GM23248 (cell line): ENCODE data around the gene ORM1. TPM values are rescaled to one million over a fixed set of nuclear protein-coding genes. Genes with fewer than 3 reads are reported as not detected.
"Not testable (repeated sequence)": the region's sequence is repeated elsewhere in the genome, so short reads cannot be mapped to it uniquely, and the experiment has no call there.

Experiments used
- DNase-seq: peaks from one replicate; pipeline ENCODE4 v3.0.0-alpha.2; 2015
- H2AFZ ChIP-seq: fragments of 200-600 bp; sonication (generic); 2 replicates; pipeline ENCODE4 v1.6.1; 2016; ENCODE audit warnings: antibody characterized with exemption
- H3F3A ChIP-seq: fragments of 200-600 bp; sonication (generic); 2 replicates; pipeline ENCODE4 v1.6.1; 2016; ENCODE audit warnings: mild to moderate bottlenecking, antibody characterized with exemption, mixed run types; ENCODE audit not compliant: insufficient read depth
- H3K27ac ChIP-seq: fragments of 200-600 bp; sonication (generic); 2 replicates; pipeline ENCODE4 v1.5.1; 2016; ENCODE audit warnings: mild to moderate bottlenecking
- H3K27me3 ChIP-seq: fragments of 200-600 bp; sonication (generic); replicated peaks from 2 replicates; pipeline ENCODE4 v1.6.1; 2016; ENCODE audit warnings: mild to moderate bottlenecking; ENCODE audit not compliant: insufficient read depth
- H3K36me3 ChIP-seq: fragments of 200-600 bp; sonication (generic); 2 replicates; pipeline ENCODE4 v1.6.1; 2016; ENCODE audit warnings: low read depth, mild to moderate bottlenecking
- H3K4me1 ChIP-seq: fragments of 200-600 bp; sonication (generic); 2 replicates; pipeline ENCODE4 v1.6.1; 2016; ENCODE audit warnings: mild to moderate bottlenecking; ENCODE audit not compliant: insufficient read depth
- H3K4me2 ChIP-seq: fragments of 200-600 bp; sonication (generic); one replicate; pipeline ENCODE4 v1.6.1; 2016; ENCODE audit warnings: mild to moderate bottlenecking; ENCODE audit not compliant: unreplicated experiment
- H3K4me3 ChIP-seq: fragments of 200-600 bp; sonication (generic); 2 replicates; pipeline ENCODE4 v1.5.1; 2016; ENCODE audit warnings: mild to moderate bottlenecking
- H3K79me2 ChIP-seq: fragments of 200-600 bp; sonication (generic); 2 replicates; pipeline ENCODE4 v1.6.1; 2016; ENCODE audit warnings: mild to moderate bottlenecking; ENCODE audit not compliant: insufficient read depth
- H3K9ac ChIP-seq: fragments of 200-600 bp; sonication (generic); 2 replicates; pipeline ENCODE4 v1.6.1; 2016; ENCODE audit warnings: mild to moderate bottlenecking
- H3K9me2 ChIP-seq: fragments of 200-600 bp; sonication (generic); 2 replicates; pipeline ENCODE4 v1.6.1; 2016; ENCODE audit warnings: mixed run types, mild to moderate bottlenecking, moderate library complexity; ENCODE audit not compliant: insufficient read depth
- H3K9me3 ChIP-seq: fragments of 200-600 bp; sonication (generic); one replicate; pipeline ENCODE4 v1.6.1; 2017; ENCODE audit warnings: low read depth
- H4K20me1 ChIP-seq: fragments of 200-600 bp; sonication (generic); 2 replicates; pipeline ENCODE4 v1.6.0; 2016; ENCODE audit not compliant: insufficient read depth
- EZH2 ChIP-seq: fragments of 200-600 bp; sonication (generic); IDR thresholded peaks from 2 replicates; pipeline ENCODE4 v1.6.1; 2018; ENCODE audit warnings: antibody characterized with exemption, mild to moderate bottlenecking; ENCODE audit not compliant: insufficient read depth, poor library complexity, severe bottlenecking
- EZH2phosphoT487 ChIP-seq: fragments of 200-600 bp; sonication (generic); IDR thresholded peaks from 2 replicates; pipeline ENCODE4 v1.6.1; 2018; ENCODE audit warnings: antibody characterized with exemption, moderate library complexity, mild to moderate bottlenecking, low read depth; ENCODE audit not compliant: insufficient read depth
- WGBS, 2 experiments: methylation state at CpG; one replicate each; pipeline ENCODE4 v1.1.6; 2015 to 2017; ENCODE audit warnings: low lambda C conversion rate in 2 of 2, low coverage in 1 of 2; ENCODE audit errors: missing lambda C conversion rate in 2 of 2; 5-methylcytosine and 5-hydroxymethylcytosine counted together
- in situ Hi-C: fragments of 300-500 bp; cut with MboI; formaldehyde crosslinking; loops from 2 replicates; pipeline ENCODE4 v1.15.0; 2020
- polyA plus RNA-seq: library from polyadenylated mRNA; unstranded; fragments of >200 nt; fragmentation: Nextera tagmentation; extraction: Ambion mirVana; gene quantifications from 2 replicates; pipeline ENCODE4 v1.2.1, GENCODE V29; 2016
- total RNA-seq: library from RNA; depleted of rRNA; stranded (reverse); fragments of >200 nt; shearing (Covaris generic); gene quantifications from 2 replicates; pipeline ENCODE4 v1.2.3, GENCODE V29; 2014

The ORM1 gene
- total and polyA plus RNA-seq, 2 experiments from 2014 or later = not detected

- WGBS, 2 experiments = 31 to 34% methylated on average over 10 of the region's 10 CpGs
- Histone ChIP-seq H4K20me1 (no peaks in the 10 kb centered on the region), H3K36me3 (no peaks in the 10 kb centered on the region), H2AFZ (no peak overlapping the region), H3K9me2 (no peaks in the 10 kb centered on the region), H3K4me3 (no peak overlapping the region), H3K79me2 (no peaks in the 10 kb centered on the region), H3K9ac (no peak overlapping the region), H3K4me1 (no peaks in the 10 kb centered on the region), H3F3A (no peaks in the 10 kb centered on the region), H3K4me2 (no peak overlapping the region), H3K27me3 (no peaks in the 10 kb centered on the region; the same call in 1 of the 2 replicates), H3K27ac (no peak overlapping the region), H3K9me3 (no peaks in the 10 kb centered on the region)
- no peak for DNase-seq
- in situ Hi-C loops = no loop called here
- TF ChIP-seq EZH2 (no peak), EZH2phosphoT487 (no peak)
Measured at GRCh38 chr9:114330636-114331035, 7.7 kb downstream of the ORM1 start.

DNA sequence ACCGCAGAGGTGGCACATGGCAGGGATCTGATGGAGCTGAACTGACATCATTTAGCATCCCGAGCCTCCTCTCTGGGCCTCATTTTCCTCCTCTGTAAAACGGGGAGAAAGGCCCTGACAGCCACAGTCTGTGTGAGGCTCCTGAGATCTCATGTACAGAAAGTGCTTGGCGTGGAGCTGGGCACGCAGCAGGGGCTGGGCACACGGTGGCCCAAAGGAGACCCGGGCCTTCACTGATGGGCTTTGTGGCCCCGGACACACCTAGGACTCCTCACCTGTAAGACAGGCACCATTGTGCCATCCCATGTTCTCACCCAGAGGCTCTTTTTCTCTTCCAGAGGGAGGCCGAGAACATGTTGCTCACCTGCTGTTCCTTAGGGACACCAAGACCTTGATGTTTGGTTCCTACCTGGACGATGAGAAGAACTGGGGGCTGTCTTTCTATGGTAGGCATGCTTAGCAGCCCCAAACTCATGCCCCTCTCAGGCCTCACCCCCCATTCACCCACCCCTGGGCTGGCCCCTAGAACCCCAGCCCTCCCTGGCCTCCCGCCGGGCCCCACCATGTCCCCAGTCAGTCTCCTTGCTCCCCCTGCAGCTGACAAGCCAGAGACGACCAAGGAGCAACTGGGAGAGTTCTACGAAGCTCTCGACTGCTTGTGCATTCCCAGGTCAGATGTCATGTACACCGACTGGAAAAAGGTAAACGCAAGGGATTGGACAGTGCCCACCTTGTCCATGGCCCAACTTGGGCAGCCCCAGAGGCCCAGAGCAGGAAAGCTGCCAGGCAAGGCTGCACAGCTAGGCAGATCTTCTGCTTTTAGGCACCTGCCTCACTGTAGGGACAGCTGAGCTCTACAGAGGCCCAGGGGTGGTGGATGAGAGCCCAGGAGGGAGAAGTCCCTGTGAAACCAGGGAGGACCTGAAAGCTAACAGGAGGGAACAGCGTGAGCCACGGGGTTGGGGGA lies 8.6 kb downstream of the ORM1 start:
- DNase-seq, H3K4me3 ChIP-seq, H2AFZ ChIP-seq, in situ Hi-C loops, H3K4me1 ChIP-seq, H3K4me2 ChIP-seq, H3K79me2 ChIP-seq, H3K36me3 ChIP-seq, H3F3A ChIP-seq, H3K27me3 ChIP-seq, H4K20me1 ChIP-seq, H3K27ac ChIP-seq, H3K9me3 ChIP-seq, H3K9me2 ChIP-seq, H3K9ac ChIP-seq: not testable (repeated sequence)
- 50 to 61% methylated on average over 16 to 17 of the region's 19 CpGs for WGBS, 2 experiments

DNA sequence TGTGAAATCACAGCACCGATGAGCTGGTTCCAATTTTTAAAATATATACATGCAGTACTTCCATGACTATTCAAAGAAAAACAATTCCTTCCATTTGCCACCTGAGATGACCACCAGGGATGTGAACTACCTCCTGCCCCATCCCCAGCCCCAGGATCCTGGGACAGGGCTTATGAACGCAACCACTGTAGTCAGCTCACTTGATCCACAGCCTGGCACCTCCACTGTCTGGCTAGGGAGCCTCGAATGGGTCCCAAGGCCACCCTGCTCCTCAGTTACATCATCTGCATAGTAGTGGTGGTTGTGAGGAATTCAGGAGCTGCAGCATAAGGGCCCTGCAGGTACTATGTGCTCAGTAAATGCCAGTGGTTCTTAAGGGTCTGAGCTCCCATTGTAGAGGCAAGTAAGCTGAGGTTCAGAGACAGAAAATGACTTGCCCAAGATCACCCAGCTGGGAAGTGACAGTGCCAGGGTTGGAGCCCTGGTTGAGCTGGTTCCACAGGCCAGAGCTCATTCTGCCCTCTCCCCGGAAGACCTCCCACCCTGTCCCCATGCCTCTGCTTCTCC lies 9.7 kb downstream of the ORM1 start:
- H3K36me3 ChIP-seq, H3K27ac ChIP-seq, H3K79me2 ChIP-seq, H3K4me2 ChIP-seq, H3K4me1 ChIP-seq, in situ Hi-C loops, H3K9ac ChIP-seq, H4K20me1 ChIP-seq, H3K9me3 ChIP-seq, DNase-seq, H3K4me3 ChIP-seq, H3K9me2 ChIP-seq, H2AFZ ChIP-seq, H3K27me3 ChIP-seq, H3F3A ChIP-seq: not testable (repeated sequence)
- 48 to 54% methylated on average over 3 to 4 of the region's 4 CpGs for WGBS, 2 experiments

DNA sequence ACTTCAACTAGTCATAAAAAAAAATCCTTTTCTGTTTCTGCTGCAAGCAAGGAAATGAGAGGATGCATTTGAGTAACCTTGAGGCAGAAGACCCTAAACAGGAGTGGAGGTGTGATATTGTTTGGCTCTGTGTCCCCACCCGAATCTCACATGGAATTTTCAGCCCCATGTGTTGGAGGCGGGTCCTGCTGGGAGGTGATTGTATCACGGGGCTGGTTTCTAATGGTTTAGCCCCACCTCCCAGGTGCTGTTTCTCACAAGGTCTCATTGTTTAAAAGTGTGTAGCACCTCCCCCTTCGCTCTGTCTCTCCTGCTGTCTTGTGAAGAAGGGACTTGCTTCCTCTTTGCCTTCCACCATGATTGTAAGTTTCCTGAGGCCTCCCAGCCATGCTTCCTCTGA lies 10.8 kb downstream of the ORM1 start:
- in situ Hi-C loops, H3K9me3 ChIP-seq, H3K4me3 ChIP-seq, DNase-seq, H3K36me3 ChIP-seq, H3F3A ChIP-seq, H4K20me1 ChIP-seq, H3K4me1 ChIP-seq, H3K79me2 ChIP-seq, H2AFZ ChIP-seq, H3K9ac ChIP-seq, H3K27ac ChIP-seq, H3K9me2 ChIP-seq, H3K4me2 ChIP-seq, H3K27me3 ChIP-seq: not testable (repeated sequence)
- 63 to 67% methylated on average over 3 of the region's 4 CpGs for WGBS, 2 experiments

- TF ChIP-seq EZH2 (no peak), EZH2phosphoT487 (no peak)
- DNase-seq = no peak
- Histone ChIP-seq H3K4me2 (no peak overlapping the region), H3K4me3 (no peak overlapping the region), H3K27ac (no peak overlapping the region), H3K27me3 (no peaks in the 10 kb centered on the region; the same call in 1 of the 2 replicates), H3K9me2 (no peaks in the 10 kb centered on the region), H3K4me1 (no peaks in the 10 kb centered on the region), H3K36me3 (no peaks in the 10 kb centered on the region), H3F3A (no peaks in the 10 kb centered on the region), H2AFZ (no peak overlapping the region), H3K9ac (no peak overlapping the region), H4K20me1 (no peaks in the 10 kb centered on the region), H3K79me2 (no peaks in the 10 kb centered on the region), H3K9me3 (no peaks in the 10 kb centered on the region)
- in situ Hi-C loops = no loop called here
- WGBS, 2 experiments = 96 to 98% methylated on average over 8 to 9 of the region's 9 CpGs
Measured at GRCh38 chr9:114334490-114334889, 11.6 kb downstream of the ORM1 start.
